OCI-LY7 (cell line): ENCODE measurements around the gene MDC1. TPM values are rescaled to one million over a fixed set of nuclear protein-coding genes. Genes with fewer than 3 reads are reported as not detected.
"Not testable (repeated sequence)": the region's sequence is repeated elsewhere in the genome, so short reads cannot be mapped to it uniquely, and the experiment has no call there.

Experiments
- Bru-seq: library from RNA; stranded (reverse); fragments of 400-500 nt; gene quantifications from one replicate; lab custom pipeline; 2021; lab: Mats Ljungman, UMichigan
- BruChase-seq, 2 experiments: library from RNA; stranded (reverse); fragments of 400-500 nt; gene quantifications; one replicate each; lab custom pipeline; 2021; lab: Mats Ljungman, UMichigan
- BruUV-seq: library from RNA; stranded (reverse); fragments of 400-500 nt; replicated peaks from 2 replicates; lab custom pipeline; 2021; lab: Mats Ljungman, UMichigan
- CTCF ChIA-PET: fragments of 300-600 bp; sonication (Branson Sonifier 250); formaldehyde crosslinking; loops from one replicate; lab custom pipeline; 2022; ENCODE audit warnings: antibody characterized with exemption; ENCODE audit not compliant: unreplicated experiment; lab: Charles Lee
- POLR2A ChIA-PET: fragments of 300-600 bp; sonication (Branson Sonifier 250); formaldehyde crosslinking; loops from one replicate; lab custom pipeline; 2022; ENCODE audit warnings: antibody characterized with exemption; lab: Charles Lee
- DNase-seq: peaks from one replicate; pipeline ENCODE4 v3.0.0-alpha.2; 2015; ENCODE audit warnings: low spot score
- H2AFZ ChIP-seq: fragments of 200-600 bp; sonication (generic), shearing (Covaris generic); 2 replicates; pipeline ENCODE4 v1.6.1; 2014; ENCODE audit warnings: mild to moderate bottlenecking, antibody characterized with exemption, low read length, moderate library complexity
- H3K27ac ChIP-seq: fragments of 200-600 bp; sonication (generic); 2 replicates; pipeline ENCODE4 v1.5.1; 2014; ENCODE audit warnings: mixed run types, low read depth, mild to moderate bottlenecking, moderate library complexity, low read length, inconsistent platforms; ENCODE audit not compliant: poor library complexity, severe bottlenecking
- H3K36me3 ChIP-seq: fragments of 200-600 bp; sonication (generic); 2 replicates; pipeline ENCODE4 v1.6.1; 2014; ENCODE audit warnings: mild to moderate bottlenecking, antibody characterized with exemption, low read length, moderate library complexity, mixed read lengths; ENCODE audit not compliant: insufficient read depth
- H3K4me1 ChIP-seq: fragments of 200-600 bp; sonication (generic); 2 replicates; pipeline ENCODE4 v1.5.1; 2014; ENCODE audit warnings: mild to moderate bottlenecking, low read length; ENCODE audit not compliant: insufficient read depth, poor library complexity, severe bottlenecking
- H3K4me2 ChIP-seq: fragments of 200-600 bp; sonication (generic); 2 replicates; pipeline ENCODE4 v1.6.1; 2014; ENCODE audit warnings: mild to moderate bottlenecking, low read length
- H3K4me3 ChIP-seq: fragments of 200-600 bp; sonication (generic); 2 replicates; pipeline ENCODE4 v1.5.1; 2014; ENCODE audit warnings: mild to moderate bottlenecking, low read depth, low read length; ENCODE audit not compliant: poor library complexity, severe bottlenecking
- H3K79me2 ChIP-seq: fragments of 200-600 bp; sonication (generic); 2 replicates; pipeline ENCODE4 v1.6.1; 2016; ENCODE audit warnings: low read depth, mild to moderate bottlenecking, low read length, moderate library complexity, mixed read lengths; ENCODE audit not compliant: insufficient read depth
- H3K9me2 ChIP-seq: fragments of 200-600 bp; sonication (generic); 2 replicates; pipeline ENCODE4 v1.6.1; 2016; ENCODE audit warnings: mild to moderate bottlenecking, low read length, mixed read lengths; ENCODE audit not compliant: insufficient read depth
- H3K9me3 ChIP-seq: fragments of 200-600 bp; sonication (generic); 2 replicates; pipeline ENCODE4 v1.6.1; 2014; ENCODE audit warnings: mild to moderate bottlenecking, mixed run types, low read length, mixed read lengths
- H4K20me1 ChIP-seq: fragments of 200-600 bp; sonication (generic); 2 replicates; pipeline ENCODE4 v1.6.1; 2014; ENCODE audit warnings: mild to moderate bottlenecking, antibody characterized with exemption, low read length, moderate library complexity, mixed read lengths; ENCODE audit not compliant: insufficient read depth
- CTCF ChIP-seq: fragments of 200-600 bp; sonication (generic); conservative IDR thresholded peaks from 2 replicates; pipeline ENCODE4 v1.5.1; 2014; ENCODE audit warnings: mild to moderate bottlenecking, antibody characterized with exemption, low read length, moderate library complexity, mixed read lengths
- EZH2phosphoT487 ChIP-seq: fragments of 200-600 bp; sonication (generic); IDR thresholded peaks from 2 replicates; pipeline ENCODE4 v1.6.1; 2018; ENCODE audit warnings: low read depth, borderline replicate concordance, mild to moderate bottlenecking, mixed run types, antibody characterized with exemption, low read length, moderate library complexity, mixed read lengths
- intact Hi-C: fragments of 100-400 bp; cut with micrococcal nuclease; formaldehyde crosslinking; loops from one replicate; pipeline ENCODE4 v1.10.0; 2022; ENCODE audit not compliant: unreplicated experiment
- long read RNA-seq: library from polyadenylated mRNA; stranded (forward); transcript quantifications from one replicate; pipeline ENCODE4 v2.0.0, GENCODE V29; 2022
- total RNA-seq, 2 experiments: library from RNA; depleted of rRNA in 1 of 2; stranded (reverse); fragments of >200 nt in 1 of 2; shearing (Covaris generic) in 1 of 2; gene quantifications; 2 replicates each; pipeline ENCODE4 v1.2.3, GENCODE V29; 2014 to 2022

MDC1 gene
- total RNA-seq (2014; rRNA removed; shearing (Covaris generic)) (35.0 and 41.6 TPM in 2 replicates), total RNA-seq (2022) (107 and 133 TPM in 2 replicates), Bru-seq, nascent RNA (percentile 81 among the genes with signal in this experiment), BruChase-seq, experiment 1, labeled RNA remaining after a 6-hour chase (percentile 95 among the genes with signal in this experiment), BruChase-seq, experiment 2, labeled RNA remaining after a 2-hour chase (percentile 91 among the genes with signal in this experiment)
- long read RNA-seq, full-length matches to known transcripts: 4 of 59 reads
- long read RNA-seq, partial matches to known transcripts: 38 of 59 reads
- long read RNA-seq, other reads (novel, unspliced or antisense): 17 of 59 reads

- H3K9me2 ChIP-seq: no peaks in the 10 kb centered on the region
- intact Hi-C loops: loop anchor here (1.0 kb wide), 3 partner anchors 25 to 100 kb away; partner anchors contain the start of genes FLOT1, MRPS18B and PPP1R10
- peaks cover 59% of the 10 kb centered on the region for H3K79me2 ChIP-seq
- BruUV-seq: no TSS peak
- H3K27ac ChIP-seq: peak within 1 kb of the TSS; percentile 97
- peaks cover 55% of the 10 kb centered on the region for H3K36me3 ChIP-seq
- no peaks in the 10 kb centered on the region for H4K20me1 ChIP-seq
- H3K9me3 ChIP-seq: no peaks in the 10 kb centered on the region
- ChIA-PET CTCF (interaction anchor here (0.6 to 1.7 kb wide), 5 partner anchors 13 to 1851 kb away, joined by 3 to 5 read pairs (median 3); no protein-coding TSS in a partner anchor), POLR2A (interaction anchor here (0.7 to 6.0 kb wide), 7 partner anchors 21 to 102 kb away, joined by 3 to 71 read pairs (median 4); partner anchors contain the start of genes FLOT1, MRPS18B and NRM)
- peak within 1 kb of the TSS; percentile 91 for H3K4me3 ChIP-seq
- H3K4me1 ChIP-seq: peaks cover 44% of the 10 kb centered on the region
- TF ChIP-seq CTCF: no peak; the same call in 1 of the 2 replicates
- no peak for TF ChIP-seq EZH2phosphoT487
- peak; percentile 100 for DNase-seq
- peak within 1 kb of the TSS; percentile 98 for H3K4me2 ChIP-seq
- peak within 1 kb of the TSS; percentile 38; the same call in 1 of the 2 replicates for H2AFZ ChIP-seq
These were observed at the start of gene MDC1 for GRCh38 chr6:30717129-30717844. Gene MDC1 (minus strand): TSS chr6:30717281. CDS start chr6:30715175, 2,106 bp downstream.

- Histone ChIP-seq H3K4me3 (no peak overlapping the region), H3K4me1 (peaks cover 8% of the 10 kb centered on the region), H3K36me3 (no peaks in the 10 kb centered on the region), H3K4me2 (no peak overlapping the region), H3K9me3 (no peaks in the 10 kb centered on the region), H3K27ac (no peak overlapping the region), H2AFZ (no peak overlapping the region), H3K79me2 (no peaks in the 10 kb centered on the region), H4K20me1 (no peaks in the 10 kb centered on the region), H3K9me2 (no peaks in the 10 kb centered on the region)
- CTCF ChIA-PET: no interaction called here
- no peak for DNase-seq
- BruUV-seq: no TSS peak
- intact Hi-C loops: no loop called here
- POLR2A ChIA-PET: interaction anchor here (0.5 to 1.0 kb wide), 2 partner anchors 12 to 67 kb away, joined by 4 to 5 read pairs; no protein-coding TSS in a partner anchor
- TF ChIP-seq CTCF (no peak), EZH2phosphoT487 (no peak)
These were observed 49.5 kb upstream of the MDC1 start for GRCh38 chr6:30766461-30767157.

- H3K79me2 ChIP-seq, H4K20me1 ChIP-seq, H3K36me3 ChIP-seq, H3K4me1 ChIP-seq, H3K4me2 ChIP-seq, H3K9me2 ChIP-seq, H3K4me3 ChIP-seq, CTCF ChIA-PET, H3K9me3 ChIP-seq, H3K27ac ChIP-seq, BruUV-seq, DNase-seq, H2AFZ ChIP-seq, intact Hi-C loops: not testable (repeated sequence)
- POLR2A ChIA-PET: interaction anchor here (1.0 kb wide), 1 partner anchor 68 kb away, joined by 5 read pairs; no protein-coding TSS in a partner anchor
These were observed 48.4 kb upstream of the MDC1 start for GRCh38 chr6:30765495-30765894.

DNA sequence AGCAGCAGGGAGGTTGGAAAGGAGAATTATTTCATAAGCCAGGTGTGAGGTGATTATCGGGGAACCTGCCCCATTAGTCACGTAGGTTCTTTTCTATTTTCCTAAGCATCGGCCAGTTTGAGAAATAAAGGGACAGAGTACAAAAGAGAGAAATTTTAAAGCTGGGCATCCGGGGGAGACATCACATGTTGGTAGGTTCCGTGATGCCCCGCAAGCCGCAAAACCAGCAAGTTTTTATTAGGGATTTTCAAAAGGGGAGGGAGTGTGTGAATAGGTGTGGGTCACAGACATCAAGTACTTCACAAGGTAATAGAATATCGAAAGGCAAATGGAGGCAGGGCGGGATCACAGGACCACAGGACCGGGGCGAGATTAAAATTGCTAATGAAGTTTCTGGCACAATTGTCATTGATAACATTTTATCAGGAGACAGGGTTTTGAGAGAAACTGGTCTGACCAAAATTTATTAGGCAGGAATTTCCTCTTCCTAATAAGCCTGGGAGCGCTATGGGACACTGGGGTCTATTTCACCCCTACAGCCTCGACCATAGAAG lies 47.5 kb upstream of the MDC1 start:
- POLR2A ChIA-PET, H3K4me2 ChIP-seq, H3K79me2 ChIP-seq, H3K9me3 ChIP-seq, BruUV-seq, H2AFZ ChIP-seq, H3K4me1 ChIP-seq, H3K9me2 ChIP-seq, H3K27ac ChIP-seq, H3K36me3 ChIP-seq, intact Hi-C loops, H3K4me3 ChIP-seq, DNase-seq, CTCF ChIA-PET, H4K20me1 ChIP-seq: not testable (repeated sequence)
